GM18868 (cell line): ENCODE results near the gene PPP1R13B.
A peak's percentile ranks its signal among the peaks of the same experiment; 100 is the strongest.
"Not testable (repeated sequence)": the region's sequence is repeated elsewhere in the genome, so short reads cannot be mapped to it uniquely, and the experiment has no call there.

ENCODE experiments used
- ATAC-seq: cut with Tn5 transposase; IDR thresholded peaks from one replicate; pipeline ENCODE4 v1.9.1; 2021; ENCODE audit warnings: mild to moderate bottlenecking, moderate library complexity; ENCODE audit not compliant: unreplicated experiment

PPP1R13B gene

GRCh38 chr14:103802356-103802755, 45.0 kb downstream of the PPP1R13B start:
- no peak for ATAC-seq

GRCh38 chr14:103801459-103801858, 45.9 kb downstream of the PPP1R13B start:
- no peak for ATAC-seq

DNA sequence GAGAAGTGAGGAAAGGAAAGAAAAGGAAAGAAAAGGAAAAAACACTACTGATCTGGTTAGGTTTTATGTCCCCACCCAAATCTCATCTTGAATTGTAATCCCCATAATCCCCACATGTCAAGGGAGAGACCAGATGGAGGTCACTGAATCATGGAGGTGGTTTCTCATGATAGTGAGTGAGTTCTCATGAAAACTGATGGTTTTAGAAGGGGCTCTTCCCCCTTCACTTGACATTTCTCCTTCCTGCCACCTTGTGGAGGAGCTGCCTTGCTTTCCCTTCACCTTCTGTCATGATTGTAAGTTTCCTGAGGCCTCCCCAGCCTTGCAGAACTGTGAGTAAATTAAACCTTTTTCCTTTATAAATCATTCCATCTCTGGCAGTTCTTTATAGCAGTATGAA, 54.2 kb downstream of the PPP1R13B start:
- ATAC-seq, result not testable (repeated sequence)

DNA sequence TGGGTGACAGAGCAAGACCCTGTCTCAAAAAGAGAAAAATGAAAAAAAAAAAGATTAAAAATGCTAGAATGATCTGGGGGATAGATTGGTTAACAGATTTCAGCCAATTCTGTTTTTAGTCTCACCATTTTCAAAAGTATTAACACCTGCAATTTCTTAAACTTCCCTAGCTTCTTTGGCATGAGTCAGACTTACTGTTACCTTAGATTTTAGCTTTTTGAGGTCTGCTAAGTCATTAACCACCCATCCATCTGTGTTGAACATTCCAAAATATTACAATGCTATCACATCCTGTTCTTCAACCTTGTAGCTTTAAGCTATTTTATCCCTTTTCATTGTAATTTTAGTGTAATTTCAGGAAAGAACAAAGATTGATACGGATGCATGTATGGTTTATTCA, 59.3 kb downstream of the PPP1R13B start:
- ATAC-seq, result no peak

DNA sequence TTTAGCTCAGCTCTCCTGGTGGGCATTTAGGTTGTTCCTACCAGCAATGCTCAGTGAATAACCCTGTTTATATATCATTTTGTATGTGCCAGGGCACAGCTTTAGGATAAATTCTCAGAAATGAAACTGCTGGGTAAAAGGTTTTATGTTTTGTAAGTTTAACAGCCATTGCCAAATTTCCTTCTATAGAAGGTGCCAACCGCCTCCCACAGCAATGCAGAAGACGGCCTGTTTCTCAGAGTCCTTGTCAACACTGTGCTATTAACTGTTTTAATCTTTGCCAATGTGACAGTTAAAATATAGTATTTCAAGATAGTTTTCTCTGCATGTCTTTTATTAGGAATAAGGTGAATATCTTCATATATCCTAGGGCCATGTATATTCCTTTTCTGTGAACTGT, 65.0 kb downstream of the PPP1R13B start:
- no peak for ATAC-seq

- ATAC-seq, result not testable (repeated sequence)
Observed at GRCh38 chr14:103776319-103776718, 71.1 kb downstream of the PPP1R13B start.

DNA sequence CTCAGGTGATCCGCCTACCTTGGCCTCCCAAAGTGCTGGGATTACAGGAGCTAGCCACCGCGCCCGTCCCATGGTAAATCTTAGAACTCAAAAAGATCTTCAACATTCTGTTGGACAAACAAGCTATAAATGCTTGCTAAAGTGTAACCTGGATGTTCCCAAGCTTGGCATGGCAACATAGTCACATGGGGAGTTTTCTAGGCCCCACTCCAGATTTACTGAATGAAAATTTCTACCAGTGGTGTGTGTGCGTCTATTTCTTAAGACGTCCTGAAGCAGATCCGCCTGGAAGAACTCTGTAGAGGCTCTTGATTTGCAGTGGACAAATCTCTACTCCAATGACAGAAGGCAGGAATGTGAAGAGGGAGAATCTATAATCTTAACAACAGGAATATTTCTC, 71.9 kb downstream of the PPP1R13B start:
- no peak for ATAC-seq

- ATAC-seq, result no peak
Observed at GRCh38 chr14:103773521-103773920, 73.9 kb downstream of the PPP1R13B start.

DNA sequence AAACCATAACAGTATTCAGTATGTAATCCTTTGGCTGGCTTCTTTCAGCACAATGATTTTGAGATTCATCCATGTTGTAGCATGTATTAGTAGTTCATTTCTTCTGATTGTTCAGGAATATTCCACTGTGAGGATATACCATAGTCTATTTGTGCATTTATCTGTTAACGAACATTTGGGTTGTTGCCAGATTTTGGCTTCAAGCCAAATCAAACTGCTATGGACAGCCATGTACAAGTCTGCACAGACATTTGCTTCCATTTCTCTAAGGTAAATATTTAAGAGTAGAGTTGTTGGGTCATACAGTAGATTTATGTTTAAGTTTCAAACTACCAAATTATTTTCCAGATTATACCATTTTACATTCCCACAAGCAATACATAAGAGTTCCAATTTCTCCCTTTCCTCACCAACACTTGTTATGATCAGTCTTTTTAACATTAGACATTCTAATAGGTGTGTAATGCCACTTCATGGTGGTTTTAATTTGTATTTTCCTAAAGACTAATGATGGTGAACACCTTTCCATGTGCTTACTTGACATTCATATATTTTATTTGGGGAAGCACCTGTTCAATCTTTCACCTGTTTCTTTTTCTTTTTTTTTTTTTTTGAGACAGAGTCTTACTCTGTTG, 75.2 kb downstream of the PPP1R13B start:
- ATAC-seq, result no peak

GRCh38 chr14:103770902-103771301, 76.5 kb downstream of the PPP1R13B start:
- no peak for ATAC-seq

- ATAC-seq, result no peak
Observed at GRCh38 chr14:103770500-103770899, 76.9 kb downstream of the PPP1R13B start.

DNA sequence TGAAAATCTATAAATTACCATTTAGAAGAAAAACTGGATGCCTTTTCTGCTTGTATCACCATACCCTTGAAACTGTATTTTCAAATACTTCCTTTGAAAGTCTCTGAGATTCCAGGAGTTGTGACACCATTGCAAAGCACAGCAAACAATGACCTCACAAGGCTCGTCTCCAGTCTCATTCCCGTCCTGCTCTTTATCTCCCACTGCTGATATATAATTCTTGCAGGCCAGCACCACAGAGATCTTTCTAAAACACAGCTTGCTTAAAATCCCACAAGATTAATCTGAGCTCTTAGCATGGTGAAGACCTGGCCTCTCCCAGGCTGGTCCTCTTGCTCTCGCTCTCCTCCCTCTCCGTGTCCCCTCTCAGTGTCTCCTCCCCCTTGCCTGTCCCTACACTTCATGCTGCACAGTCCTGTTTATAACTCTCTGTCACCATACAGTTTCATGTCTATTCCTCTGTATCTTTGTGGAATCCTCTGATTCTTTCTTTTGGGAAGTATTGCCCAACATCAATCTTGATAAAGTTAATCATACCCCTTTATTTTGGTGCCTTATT, 80.0 kb downstream of the PPP1R13B start:
- ATAC-seq, result no peak

DNA sequence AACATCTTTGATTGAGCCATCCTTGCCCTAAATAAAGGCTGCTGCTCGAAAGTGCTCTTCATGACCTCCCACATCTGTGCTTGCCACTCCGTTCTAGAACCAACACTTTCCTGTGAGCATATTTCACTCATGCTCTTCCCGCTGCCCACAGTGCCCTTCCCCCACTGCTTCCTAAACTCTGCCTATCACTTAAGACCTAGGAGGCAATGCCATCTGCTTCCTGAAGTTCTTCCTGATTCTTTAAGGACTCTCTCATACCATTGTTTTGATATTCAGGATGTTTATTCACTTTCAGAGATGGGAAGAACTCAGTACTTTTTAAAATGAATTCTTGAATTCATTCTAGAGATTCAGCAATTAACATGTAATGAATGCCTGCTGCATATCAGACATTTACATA, 81.8 kb downstream of the PPP1R13B start:
- ATAC-seq, result no peak

- ATAC-seq, result peak; percentile 60
Observed at GRCh38 chr14:103763730-103764488, 83.5 kb downstream of the PPP1R13B start.

DNA sequence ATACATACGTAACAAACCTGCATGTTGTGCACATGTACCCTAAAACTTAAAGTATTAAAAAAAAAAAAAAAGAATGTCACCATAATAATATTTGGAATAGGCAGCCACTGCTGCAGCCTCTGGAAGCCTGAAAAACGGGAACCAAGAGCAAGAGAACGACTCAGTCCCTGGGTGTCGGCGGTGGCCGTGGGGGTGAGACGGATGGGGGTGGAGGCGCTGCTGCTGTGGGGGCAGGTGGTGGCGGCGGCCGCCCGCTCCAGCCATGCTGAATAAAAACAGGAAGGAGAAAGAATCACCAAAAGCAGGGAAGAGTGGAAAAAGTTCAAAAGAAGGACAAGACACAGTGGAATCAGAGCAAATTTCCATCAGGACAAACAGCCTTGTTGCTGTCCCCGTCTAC, 84.8 kb downstream of the PPP1R13B start:
- no peak for ATAC-seq

DNA sequence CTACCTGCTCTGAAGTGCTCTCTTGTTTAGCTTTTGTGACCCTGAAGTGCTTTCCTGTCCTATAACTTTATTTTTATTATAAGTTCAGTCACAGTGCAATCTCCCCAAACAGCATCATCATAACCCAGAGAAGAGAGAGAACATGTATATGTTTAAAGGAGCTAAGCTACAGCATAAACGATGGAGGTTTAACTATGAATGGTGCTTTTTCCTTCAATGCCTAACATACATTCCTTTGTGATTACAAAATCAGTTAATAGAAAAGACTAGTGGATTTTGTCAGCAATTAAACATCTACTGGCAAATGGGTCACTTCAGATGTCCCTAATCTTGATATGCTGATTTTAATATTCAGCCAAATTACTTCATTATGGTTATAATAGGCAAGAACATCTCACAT, 85.3 kb downstream of the PPP1R13B start:
- ATAC-seq, result no peak

- no peak for ATAC-seq
Observed at GRCh38 chr14:103758059-103758776, 89.2 kb downstream of the PPP1R13B start.

DNA sequence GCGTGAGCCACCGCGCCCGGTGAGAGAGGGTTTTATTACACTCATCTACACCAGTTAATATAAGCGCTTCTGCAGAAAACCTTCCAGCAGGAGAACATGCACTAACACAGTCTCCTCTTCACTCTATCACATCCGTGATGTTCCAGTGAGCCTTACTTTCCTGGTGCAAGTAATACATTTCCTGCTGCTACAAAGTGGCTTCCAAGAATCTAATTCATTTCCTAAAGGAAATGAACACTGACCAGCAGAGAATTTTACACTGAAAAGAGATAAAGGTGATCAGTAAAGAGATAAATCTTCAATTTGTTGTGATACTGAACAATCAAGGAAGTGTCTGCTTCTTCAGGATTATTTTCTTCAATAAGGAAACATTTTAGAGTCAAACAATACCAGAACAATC, 92.3 kb downstream of the PPP1R13B start:
- no peak for ATAC-seq

- ATAC-seq, result no peak
Observed at GRCh38 chr14:103753774-103754173, 93.6 kb downstream of the PPP1R13B start.

- no peak for ATAC-seq
Observed at GRCh38 chr14:103749860-103750259, 97.5 kb downstream of the PPP1R13B start.

DNA sequence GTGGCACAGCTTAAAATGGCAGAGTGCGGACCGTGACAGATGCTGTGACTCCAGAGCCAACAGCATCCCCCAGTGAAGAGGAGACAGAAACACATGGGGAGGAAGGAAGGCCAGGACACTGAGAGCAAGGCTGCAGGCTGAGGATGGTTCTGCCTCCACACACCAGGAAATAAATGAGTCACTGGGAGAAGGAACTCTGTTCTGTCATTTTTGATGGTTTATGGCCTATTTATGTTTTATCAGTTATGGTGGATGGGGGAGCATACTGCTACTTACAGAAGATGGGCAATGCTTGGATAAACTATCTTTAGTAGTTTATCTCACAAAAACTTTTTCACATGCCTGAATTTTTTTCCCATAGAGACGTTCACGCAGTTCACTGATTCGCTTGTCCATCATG, 97.9 kb downstream of the PPP1R13B start:
- no peak for ATAC-seq

- ATAC-seq, result no peak
Observed at GRCh38 chr14:103748534-103748857, 98.9 kb downstream of the PPP1R13B start.
